D721Med (cell line): ENCODE data around the gene SGCD.

Source experiments
- DNase-seq: peaks from one replicate; pipeline ENCODE4 v3.0.0; 2011; ENCODE audit warnings: low spot score; ENCODE audit not compliant: insufficient read length
- FAIRE-seq: peaks from 2 replicates; lab custom pipeline; 2011; peaks lifted over from hg19 to GRCh38; lab: Jason Lieb, UNC
- CTCF ChIP-seq: IDR thresholded peaks from 2 replicates; pipeline ENCODE4 v1.5.1; 2012; ENCODE audit warnings: mild to moderate bottlenecking, control low read depth; ENCODE audit not compliant: insufficient read depth; ENCODE audit errors: missing control alignments

SGCD gene

GRCh38 chr5:156399323-156399722 lies 72.4 kb downstream of the SGCD start:
- TF ChIP-seq CTCF: no peak
- no peak for FAIRE-seq

GRCh38 chr5:156400231-156400986 lies 73.4 kb downstream of the SGCD start:
- DNase-seq (no peak), FAIRE-seq (no peak)
- no peak for TF ChIP-seq CTCF

More at GRCh38 chr5:156399323-156399722, 72.4 kb downstream of the SGCD start:
- DNase-seq: no peak

- no peak for TF ChIP-seq CTCF
- FAIRE-seq (no peak), DNase-seq (no peak)
Observed at GRCh38 chr5:156401804-156402203, 74.8 kb downstream of the SGCD start.

GRCh38 chr5:156402387-156402921 lies 75.5 kb downstream of the SGCD start:
- DNase-seq (no peak), FAIRE-seq (no peak)

GRCh38 chr5:156405988-156406387 lies 79.0 kb downstream of the SGCD start:
- DNase-seq: no peak
- TF ChIP-seq CTCF: no peak
- FAIRE-seq: no peak

More at GRCh38 chr5:156402387-156402921, 75.5 kb downstream of the SGCD start:
- TF ChIP-seq CTCF: no peak

GRCh38 chr5:156407251-156407650 lies 80.3 kb downstream of the SGCD start:
- FAIRE-seq (no peak), DNase-seq (no peak)
- TF ChIP-seq CTCF: no peak

- DNase-seq: no peak
- TF ChIP-seq CTCF: no peak
- FAIRE-seq: no peak
Observed at GRCh38 chr5:156409834-156410233, 82.9 kb downstream of the SGCD start.
